Heart right ventricle (tissue), 16 donors: Measurements from ENCODE around the gene FAM221B. TPM values are rescaled to one million over a fixed set of nuclear protein-coding genes. Genes with fewer than 3 reads are reported as not detected.

Source experiments
- ATAC-seq, 8 donors: fragments of 200-7000 bp; cut with Tn5 transposase; one replicate each; pipeline ENCODE4 v1.9.1; 2020; ENCODE audit warnings: mild to moderate bottlenecking in 8 of 8, moderate library complexity in 8 of 8, moderate number of reproducible peaks in 1 of 8
- DNase-seq, 2 donors: peaks; one replicate each; pipeline ENCODE4 v3.0.0-alpha.2; 2020
- H3K27ac ChIP-seq, 10 donors: fragments of 200-600 bp; sonication (generic) in 2 of 10; one replicate each; pipeline versions ENCODE4 v1.5.0 to v1.8.0; 2020 to 2022; ENCODE audit warnings: mild to moderate bottlenecking in 3 of 10
- H3K27me3 ChIP-seq, 7 donors: fragments of 200-600 bp; one replicate each; pipeline ENCODE4 v1.8.0; 2021 to 2022; ENCODE audit warnings: mild to moderate bottlenecking in 2 of 7
- H3K36me3 ChIP-seq, 9 donors: fragments of 200-600 bp; sonication (generic) in 1 of 9; one replicate each; pipeline versions ENCODE4 v1.5.0 to v1.8.0; 2020 to 2022; ENCODE audit warnings: mild to moderate bottlenecking in 2 of 9
- H3K4me1 ChIP-seq, 9 donors: fragments of 200-600 bp; sonication (generic) in 1 of 9; one replicate each; pipeline versions ENCODE4 v1.5.0 to v1.8.0; 2020 to 2022; ENCODE audit warnings: mild to moderate bottlenecking in 4 of 9
- H3K4me3 ChIP-seq, 10 donors: fragments of 200-600 bp; sonication (generic) in 2 of 10; one replicate each; pipeline versions ENCODE4 v1.5.0 to v1.8.0; 2020 to 2022; ENCODE audit warnings: mild to moderate bottlenecking in 7 of 10, moderate library complexity in 2 of 10
- H3K9me3 ChIP-seq, 11 donors: fragments of 200-600 bp in 10 of 11; sonication (generic) in 2 of 11; one replicate each; pipeline versions ENCODE4 v1.5.0 to v1.8.0; 2013 to 2022; ENCODE audit warnings: mild to moderate bottlenecking in 2 of 11, control low read depth in 1 of 11, moderate library complexity in 1 of 11
- WGBS, 2 donors: extraction: QIAGEN DNeasy Blood & Tissue Kit; methylation state at CpG; one replicate each; pipeline ENCODE4 v1.1.7; 2013; ENCODE audit warnings: inconsistent platforms in 1 of 2; 5-methylcytosine and 5-hydroxymethylcytosine counted together
- intact Hi-C, 10 donors: fragments of 100-400 bp; cut with DNase I; formaldehyde crosslinking; loops; one replicate each; pipeline versions ENCODE4 v1.11.1 to v1.14.2; 2022
- polyA plus RNA-seq, 2 donors: library from polyadenylated mRNA; stranded (reverse); fragments of 200-250 nt; gene quantifications; one replicate each; pipeline ENCODE4 v1.2.3, GENCODE V29; 2013
- total RNA-seq, 10 donors: library from RNA; stranded (reverse); fragmentation: NEBNext Ultra II Directional in 3 of 10; extraction: Animal tissue kit (Norgen Biotek cat#: 25700) in 3 of 10; gene quantifications; one replicate each; pipeline versions ENCODE4 v1.2.1 to v1.2.4, GENCODE V29; 2021 to 2023
- TF ChIP-seq, protein P1 (sequence below), 9 donors: fragments of 200-600 bp; sonication (generic) in 2 of 9; IDR thresholded peaks; one replicate each; pipeline versions ENCODE4 v1.5.0 to v1.8.0; 2021 to 2022; ENCODE audit warnings: antibody characterized with exemption in 9 of 9, mild to moderate bottlenecking in 5 of 9, moderate library complexity in 1 of 9
- donor health status: Arrhythmogenic right ventricular cardiomyopathy.
- donor health status: ischemic (EF 13 %, LVEDD 7.1; RV severe dilation, severe dysfunction).
- donor health status: healthy with polysubstance abuse.
- donor health status: DM: no; HTN: yes; CAD: no.
- donor health status: DM: no; HTN: no; CAD: no.
- donor health status: ischemic (EF 25% LVEDD 6.9; RV normal size, moderate dysfunction).
- donor health status: ischemic (EF 25% LVEDD 5.7; RV mildly dilated, moderate dysfunction).
- donor health status: healthy.
- donor health status: DM: yes; HTN: yes; CAD: no.
- donor health status: Ischemic cardiomyopathy.
- donor health status: ischemic (EF 35%, LVEDD 5.7; RV mildly dilated, moderate dysfunction).
- donor health status: nonischemic (EF 11% LVEDD 7.7; RV severe dilation, severe dysfunction).
- donor health status: DM: yes; HTN: yes; CAD: no.
- donor health status: PGD.
- donor health status: ischemic (EF 29% LVEDD 5.4; RV normal size, mild dysfunction).
- donor health status: nonischemic (EF 23%, LVEDD 6.1; RV moderate dilation, normal function).

FAM221B gene
- total and polyA plus RNA-seq, 12 donors = not detected

DNA sequence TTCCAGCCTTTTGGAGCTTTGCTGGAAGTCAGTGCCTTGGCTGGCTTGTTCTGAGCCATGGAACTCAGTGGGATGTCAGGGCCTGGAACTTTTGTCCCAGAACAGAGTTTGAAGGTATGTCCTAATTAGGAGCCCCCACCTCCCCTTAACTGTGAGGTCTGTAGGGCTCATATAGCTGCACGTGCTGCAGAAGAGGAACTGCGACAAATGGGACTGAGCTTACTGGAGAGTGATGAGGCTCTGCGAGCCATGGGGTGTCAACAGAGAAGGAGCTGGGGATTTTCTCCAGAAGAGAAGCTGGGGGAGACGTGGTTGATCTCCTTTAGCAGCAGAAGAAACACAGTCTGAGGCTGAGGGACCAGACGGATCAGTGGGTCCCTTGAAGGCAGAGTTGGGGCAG lies 11.4 kb upstream of the FAM221B start:
- TF ChIP-seq, protein P1, sequence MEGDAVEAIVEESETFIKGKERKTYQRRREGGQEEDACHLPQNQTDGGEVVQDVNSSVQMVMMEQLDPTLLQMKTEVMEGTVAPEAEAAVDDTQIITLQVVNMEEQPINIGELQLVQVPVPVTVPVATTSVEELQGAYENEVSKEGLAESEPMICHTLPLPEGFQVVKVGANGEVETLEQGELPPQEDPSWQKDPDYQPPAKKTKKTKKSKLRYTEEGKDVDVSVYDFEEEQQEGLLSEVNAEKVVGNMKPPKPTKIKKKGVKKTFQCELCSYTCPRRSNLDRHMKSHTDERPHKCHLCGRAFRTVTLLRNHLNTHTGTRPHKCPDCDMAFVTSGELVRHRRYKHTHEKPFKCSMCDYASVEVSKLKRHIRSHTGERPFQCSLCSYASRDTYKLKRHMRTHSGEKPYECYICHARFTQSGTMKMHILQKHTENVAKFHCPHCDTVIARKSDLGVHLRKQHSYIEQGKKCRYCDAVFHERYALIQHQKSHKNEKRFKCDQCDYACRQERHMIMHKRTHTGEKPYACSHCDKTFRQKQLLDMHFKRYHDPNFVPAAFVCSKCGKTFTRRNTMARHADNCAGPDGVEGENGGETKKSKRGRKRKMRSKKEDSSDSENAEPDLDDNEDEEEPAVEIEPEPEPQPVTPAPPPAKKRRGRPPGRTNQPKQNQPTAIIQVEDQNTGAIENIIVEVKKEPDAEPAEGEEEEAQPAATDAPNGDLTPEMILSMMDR (IDR thresholded peaks at IDR 0.05) = no peak
- 94 to 95% methylated on average over 5 of the region's 5 CpGs for WGBS, 2 donors
- Histone ChIP-seq H3K27ac (no peak overlapping the region), H3K36me3 (peaks cover 0 to 13% (median 0%) of the 10 kb centered on the region in 9 donors), H3K4me1 (peaks cover 2 to 38% (median 7%) of the 10 kb centered on the region in 9 donors), H3K9me3 (no peaks in the 10 kb centered on the region), H3K27me3 (peaks cover 0 to 64% (median 0%) of the 10 kb centered on the region in 7 donors), H3K4me3 (no peak overlapping the region)
- DNase-seq = no peak
- no peak for ATAC-seq
- intact Hi-C loops = no loop called here

DNA sequence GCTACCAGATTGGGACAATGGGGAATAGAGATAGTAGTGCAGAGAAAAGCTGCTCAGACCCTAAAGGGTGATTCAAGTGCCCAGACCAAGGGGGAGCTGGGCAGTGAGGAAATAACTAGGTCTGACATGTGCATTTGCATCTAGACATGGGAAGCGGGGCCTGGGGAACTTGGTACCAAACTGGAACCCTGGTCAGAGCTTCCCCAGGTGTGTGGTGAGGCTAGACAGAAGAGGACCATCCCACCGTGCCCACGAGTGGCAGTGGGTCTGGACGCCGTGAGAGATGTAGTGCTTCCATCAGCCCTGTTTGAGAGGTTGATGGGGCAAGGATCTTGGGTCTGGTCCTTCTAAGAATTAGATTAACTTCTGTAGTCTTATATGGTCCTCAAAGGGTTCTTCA lies 8.1 kb upstream of the FAM221B start:
- Histone ChIP-seq H3K4me3 (no peak overlapping the region), H3K4me1 (peaks cover 4 to 30% (median 26%) of the 10 kb centered on the region in 9 donors), H3K27me3 (peaks cover 0 to 52% (median 0%) of the 10 kb centered on the region in 7 donors), H3K9me3 (no peaks in the 10 kb centered on the region), H3K36me3 (peaks cover 0 to 11% (median 0%) of the 10 kb centered on the region in 9 donors), H3K27ac (no peak overlapping the region)
- DNase-seq = no peak
- ATAC-seq = no peak
- TF ChIP-seq, protein P1 (IDR thresholded peaks at IDR 0.05) = no peak
- intact Hi-C loops = no loop called here
- WGBS, 2 donors = 94 to 99% methylated on average over 5 of the region's 5 CpGs

- peaks cover 0 to 11% (median 0%) of the 10 kb centered on the region in 9 donors for H3K36me3 ChIP-seq
- peaks cover 0 to 43% (median 0%) of the 10 kb centered on the region in 7 donors for H3K27me3 ChIP-seq
- DNase-seq (no peak), ATAC-seq (no peak)
- WGBS, 2 donors = 93 to 95% methylated on average over 2 of the region's 2 CpGs
- no peaks in the 10 kb centered on the region for H3K9me3 ChIP-seq
- TF ChIP-seq, protein P1 (IDR thresholded peaks at IDR 0.05) = no peak
- intact Hi-C loops = no loop called here
- H3K4me1 ChIP-seq = peaks cover 4 to 35% (median 30%) of the 10 kb centered on the region in 9 donors
- no peak overlapping the region for H3K27ac ChIP-seq
- H3K4me3 ChIP-seq = no peak overlapping the region
Observed at GRCh38 chr9:35835766-35836165, 7.2 kb upstream of the FAM221B start.

DNA sequence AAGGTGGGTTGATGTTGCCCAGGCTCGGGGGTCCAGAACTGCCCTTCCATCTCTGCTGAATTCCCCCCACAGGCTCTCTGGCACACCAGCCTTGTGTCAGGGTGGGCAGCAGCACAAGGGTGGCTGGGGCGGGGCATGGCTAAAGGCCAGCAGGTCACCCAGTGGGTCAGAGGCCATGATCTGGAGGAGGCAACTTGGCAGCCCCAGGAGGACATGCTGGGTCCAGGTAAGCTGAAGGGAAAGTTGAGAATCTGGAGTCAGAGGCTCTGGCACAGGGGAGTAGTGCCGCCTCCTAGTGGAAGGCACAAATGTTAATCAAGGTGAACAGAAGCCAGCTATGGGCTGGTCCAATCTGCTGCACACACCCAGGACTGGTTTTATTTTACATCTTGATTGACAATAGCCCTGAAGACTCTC lies 6.7 kb upstream of the FAM221B start:
- ATAC-seq (no peak), DNase-seq (no peak)
- Histone ChIP-seq H3K4me3 (no peak overlapping the region), H3K27me3 (peaks cover 0 to 38% (median 0%) of the 10 kb centered on the region in 7 donors), H3K4me1 (peaks cover 4 to 40% (median 35%) of the 10 kb centered on the region in 9 donors), H3K9me3 (no peaks in the 10 kb centered on the region), H3K27ac (no peak overlapping the region), H3K36me3 (peaks cover 0 to 11% (median 0%) of the 10 kb centered on the region in 9 donors)
- TF ChIP-seq, protein P1 (IDR thresholded peaks at IDR 0.05) = peak in 3 of 9 donors; percentile 19 to 28 (median 26)
- intact Hi-C loops = no loop called here
- 91 to 96% methylated on average over 3 of the region's 3 CpGs for WGBS, 2 donors
